Osteoblast (primary cell): ENCODE results near the gene IRGC. TPM values are rescaled to one million over a fixed set of nuclear protein-coding genes. Genes with fewer than 3 reads are reported as not detected.

Source experiments
- DNase-seq: peaks from one replicate; pipeline ENCODE4 v3.0.0; 2011; ENCODE audit warnings: low spot score, mixed read lengths; ENCODE audit not compliant: insufficient read length; ENCODE audit errors: missing footprints
- H2AFZ ChIP-seq: 2 replicates; pipeline ENCODE4 v1.6.0; 2011; ENCODE audit warnings: mild to moderate bottlenecking, low read length
- H3K27ac ChIP-seq: 2 replicates; pipeline ENCODE4 v1.5.1; 2011; ENCODE audit warnings: mild to moderate bottlenecking, low read depth, low read length, moderate library complexity
- H3K27me3 ChIP-seq: 2 replicates; pipeline ENCODE4 v1.6.0; 2012; ENCODE audit warnings: mild to moderate bottlenecking, control low read depth, inconsistent platforms, low read length, moderate library complexity; ENCODE audit not compliant: insufficient read depth
- H3K36me3 ChIP-seq: 2 replicates; pipeline ENCODE4 v1.5.1; 2011; ENCODE audit warnings: mild to moderate bottlenecking, low read length, control low read depth, moderate library complexity; ENCODE audit not compliant: insufficient read depth
- H3K4me1 ChIP-seq: 2 replicates; pipeline ENCODE4 v1.5.1; 2011; ENCODE audit warnings: mild to moderate bottlenecking, low read length, control low read depth, moderate library complexity; ENCODE audit not compliant: insufficient read depth
- H3K4me2 ChIP-seq: 2 replicates; pipeline ENCODE4 v1.6.0; 2011; ENCODE audit warnings: mild to moderate bottlenecking, low read length; ENCODE audit not compliant: insufficient read depth
- H3K4me3 ChIP-seq: fragments of 200-600 bp; sonication (generic); 3 replicates; pipeline ENCODE4 v1.5.1; 2012; ENCODE audit warnings: mild to moderate bottlenecking, low read length, inconsistent platforms; ENCODE audit not compliant: insufficient read depth
- H3K79me2 ChIP-seq: 2 replicates; pipeline ENCODE4 v1.6.0; 2012; ENCODE audit warnings: mild to moderate bottlenecking, low read length, control low read depth, inconsistent platforms; ENCODE audit not compliant: insufficient read depth
- H3K9me3 ChIP-seq: 2 replicates; pipeline ENCODE4 v1.5.1; 2011; ENCODE audit warnings: low read depth, low read length, control low read depth
- H4K20me1 ChIP-seq: 2 replicates; pipeline ENCODE4 v1.6.0; 2012; ENCODE audit warnings: mild to moderate bottlenecking, low read length, control low read depth; ENCODE audit not compliant: insufficient read depth
- CTCF ChIP-seq: IDR thresholded peaks from 2 replicates; pipeline ENCODE4 v1.5.1; 2011; ENCODE audit warnings: mild to moderate bottlenecking, low read depth, low read length, moderate library complexity; ENCODE audit errors: extremely low read depth
- total RNA-seq: library from RNA; depleted of rRNA; stranded (reverse); fragments of >200 nt; gene quantifications from 2 replicates; pipeline ENCODE4 v1.2.3, GENCODE V29; 2012

Gene IRGC
- total RNA-seq, 1 donor, result not detected

GRCh38 chr19:43705729-43706128 lies 10.1 kb upstream of the IRGC start:
- no peak overlapping the region for H3K4me3 ChIP-seq
- H3K4me2 ChIP-seq, result no peak overlapping the region
- no peaks in the 10 kb centered on the region for H3K79me2 ChIP-seq
- no peak overlapping the region for H2AFZ ChIP-seq
- no peaks in the 10 kb centered on the region for H3K36me3 ChIP-seq
- H3K27ac ChIP-seq, result no peak overlapping the region
- no peak for TF ChIP-seq CTCF
- H3K9me3 ChIP-seq, result peaks cover 5% of the 10 kb centered on the region
- H4K20me1 ChIP-seq, result no peaks in the 10 kb centered on the region
- no peaks in the 10 kb centered on the region for H3K27me3 ChIP-seq
- DNase-seq, result no peak
- H3K4me1 ChIP-seq, result peaks cover 9% of the 10 kb centered on the region

GRCh38 chr19:43707158-43707712 lies 8.6 kb upstream of the IRGC start:
- Histone ChIP-seq H3K4me2 (no peak overlapping the region), H3K27ac (no peak overlapping the region), H3K79me2 (no peaks in the 10 kb centered on the region), H3K9me3 (peaks cover 5% of the 10 kb centered on the region), H3K4me3 (no peak overlapping the region), H4K20me1 (no peaks in the 10 kb centered on the region), H2AFZ (no peak overlapping the region), H3K36me3 (no peaks in the 10 kb centered on the region), H3K27me3 (no peaks in the 10 kb centered on the region), H3K4me1 (peaks cover 3% of the 10 kb centered on the region)
- no peak for TF ChIP-seq CTCF
- no peak for DNase-seq

- Histone ChIP-seq H3K36me3 (no peaks in the 10 kb centered on the region), H3K4me1 (no peaks in the 10 kb centered on the region)
- no peak for DNase-seq
Observed at GRCh38 chr19:43708716-43709115, 7.2 kb upstream of the IRGC start.

More at GRCh38 chr19:43708716-43709115, 7.2 kb upstream of the IRGC start:
- no peaks in the 10 kb centered on the region for H3K79me2 ChIP-seq
- no peak for TF ChIP-seq CTCF
- no peak overlapping the region for H2AFZ ChIP-seq
- H4K20me1 ChIP-seq, result no peaks in the 10 kb centered on the region
- no peak overlapping the region for H3K4me2 ChIP-seq
- H3K27ac ChIP-seq, result no peak overlapping the region
- no peak overlapping the region for H3K4me3 ChIP-seq
- peaks cover 5% of the 10 kb centered on the region for H3K9me3 ChIP-seq
- no peaks in the 10 kb centered on the region for H3K27me3 ChIP-seq
